B cell (primary cell): ENCODE measurements around the gene NT5C3A. TPM values are rescaled to one million over a fixed set of nuclear protein-coding genes. Genes with fewer than 3 reads are reported as not detected.

Experiments used
- ATAC-seq: fragments of 200-7000 bp; cut with Tn5 transposase; one replicate; pipeline ENCODE4 v1.10.0; 2021; ENCODE audit warnings: low read depth, mild to moderate bottlenecking, moderate number of reproducible peaks, moderate library complexity
- CTCF ChIA-PET: fragments of 350-600 bp; sonication (Branson Sonifier 250); formaldehyde crosslinking; loops from one replicate; lab custom pipeline; 2021; ENCODE audit warnings: antibody characterized with exemption, inconsistent platforms; lab: Charles Lee
- POLR2A ChIA-PET: fragments of 350-600 bp; sonication (Branson Sonifier 250); formaldehyde crosslinking; loops from one replicate; lab custom pipeline; 2021; ENCODE audit warnings: antibody characterized with exemption; lab: Charles Lee
- DNase-seq: peaks from one replicate; pipeline ENCODE4 v3.0.0; 2013
- H2AFZ ChIP-seq: 2 replicates; pipeline ENCODE4 v1.6.1; 2012; ENCODE audit warnings: mild to moderate bottlenecking, low read depth, low read length; ENCODE audit not compliant: insufficient read depth, poor library complexity, severe bottlenecking
- H3K27ac ChIP-seq, 2 donors: 1 replicate in 1 of 2; 2 replicates in 1 of 2; pipeline ENCODE4 v1.5.1; 2012 to 2013; ENCODE audit warnings: low read length in 2 of 2, mild to moderate bottlenecking in 2 of 2, moderate library complexity in 1 of 2
- H3K27me3 ChIP-seq, 4 experiments: fragments of 200-600 bp in 1 of 4; sonication (generic) in 1 of 4; replicated peaks in 1 of 4; 1 replicate in 2 of 4; 2 replicates in 2 of 4; pipeline versions ENCODE4 v1.6.1 to v1.7.0; 2013 to 2016; ENCODE audit warnings: low read length in 3 of 4, mild to moderate bottlenecking in 2 of 4, mixed read lengths in 1 of 4, moderate library complexity in 1 of 4; ENCODE audit not compliant: insufficient read depth in 4 of 4, control insufficient read depth in 3 of 4; ENCODE audit errors: control extremely low read depth in 1 of 4
- H3K36me3 ChIP-seq, 2 experiments: replicated peaks in 1 of 2; 1 replicate in 1 of 2; 2 replicates in 1 of 2; pipeline versions ENCODE4 v1.6.1 to v1.7.1; 2013; ENCODE audit warnings: low read length in 1 of 2; ENCODE audit not compliant: insufficient read depth in 2 of 2, control insufficient read depth in 1 of 2; ENCODE audit errors: control extremely low read depth in 1 of 2, extremely low read depth in 1 of 2
- H3K4me1 ChIP-seq, 2 donors: fragments of 200-600 bp in 1 of 2; sonication (generic) in 1 of 2; 1 replicate in 1 of 2; 2 replicates in 1 of 2; pipeline versions ENCODE4 v1.5.1 to v1.6.1; 2013 to 2017; ENCODE audit warnings: low read length in 2 of 2; ENCODE audit not compliant: control insufficient read depth in 2 of 2, insufficient read depth in 2 of 2
- H3K4me2 ChIP-seq: replicated peaks from 2 replicates; pipeline ENCODE3; 2012; ENCODE audit warnings: mild to moderate bottlenecking, low read depth, low read length; ENCODE audit not compliant: poor library complexity, severe bottlenecking
- H3K4me3 ChIP-seq, 5 experiments: fragments of 200-600 bp in 1 of 5; sonication (generic) in 1 of 5; 1 replicate in 3 of 5; 2 replicates in 2 of 5; pipeline versions ENCODE4 v1.5.1 to v1.7.0; 2011 to 2016; ENCODE audit warnings: low read length in 4 of 5, mild to moderate bottlenecking in 4 of 5, low read depth in 2 of 5, control low read depth in 1 of 5, moderate library complexity in 1 of 5; ENCODE audit not compliant: insufficient read depth in 1 of 5; ENCODE audit errors: control extremely low read depth in 1 of 5, extremely low read depth in 1 of 5
- H3K79me2 ChIP-seq: fragments of 200-600 bp; sonication (generic); one replicate; pipeline ENCODE4 v1.6.0; 2016; ENCODE audit warnings: low read length; ENCODE audit not compliant: control insufficient read depth, insufficient read depth
- H3K9ac ChIP-seq: fragments of 200-600 bp; sonication (generic); 2 replicates; pipeline ENCODE4 v1.6.1; 2017; ENCODE audit warnings: mild to moderate bottlenecking, low read length, moderate library complexity
- H3K9me3 ChIP-seq, 3 donors: one replicate each; pipeline versions ENCODE4 v1.6.1 to v1.7.1; 2013; ENCODE audit warnings: low read length in 2 of 3; ENCODE audit not compliant: control insufficient read depth in 2 of 3, insufficient read depth in 1 of 3; ENCODE audit errors: control extremely low read depth in 1 of 3
- H4K20me1 ChIP-seq: 2 replicates; pipeline ENCODE4 v1.6.0; 2012; ENCODE audit warnings: mild to moderate bottlenecking, low read length; ENCODE audit not compliant: insufficient read depth, control insufficient read depth, poor library complexity, severe bottlenecking
- H3K27ac Mint-ChIP-seq: one replicate; pipeline ENCODE4 v1.8.0; 2021; ENCODE audit warnings: mixed read lengths
- H3K27me3 Mint-ChIP-seq: one replicate; pipeline ENCODE4 v1.8.0; 2021; ENCODE audit warnings: mixed read lengths
- H3K4me1 Mint-ChIP-seq: one replicate; pipeline ENCODE4 v1.8.0; 2021; ENCODE audit warnings: mixed read lengths
- H3K4me3 Mint-ChIP-seq: one replicate; pipeline ENCODE4 v1.8.0; 2021; ENCODE audit warnings: mixed read lengths
- H3K9me3 Mint-ChIP-seq: one replicate; pipeline ENCODE4 v1.8.0; 2022; ENCODE audit warnings: mixed read lengths; ENCODE audit not compliant: insufficient read depth
- CTCF ChIP-seq: fragments of 200-600 bp; IDR thresholded peaks from one replicate; pipeline ENCODE4 v1.8.0; 2022; ENCODE audit warnings: antibody characterized with exemption, mild to moderate bottlenecking
- EZH2 ChIP-seq: IDR thresholded peaks from 2 replicates; pipeline ENCODE4 v1.6.1; 2012; ENCODE audit warnings: borderline replicate concordance, low read depth, mild to moderate bottlenecking, moderate library complexity, low read length; ENCODE audit not compliant: insufficient read depth, poor library complexity, severe bottlenecking
- WGBS: methylation state at CpG from one replicate; pipeline ENCODE4 v1.1.5; 2013; ENCODE audit warnings: missing lambda C conversion rate; ENCODE audit not compliant: insufficient coverage; 5-methylcytosine and 5-hydroxymethylcytosine counted together
- intact Hi-C: fragments of 100-400 bp; cut with micrococcal nuclease; formaldehyde crosslinking; loops from one replicate; pipeline ENCODE4 v1.10.0; 2022
- polyA plus RNA-seq: library from polyadenylated mRNA; depleted of rRNA; stranded (reverse); fragments of >200 nt; gene quantifications from 2 replicates; pipeline ENCODE4 v1.2.3, GENCODE V29; 2012
- total RNA-seq, 2 donors: library from RNA; stranded (reverse); fragments of 120-200 nt in 1 of 2; gene quantifications; 1 replicate in 1 of 2; 2 replicates in 1 of 2; pipeline versions ENCODE4 v1.2.3 to v1.2.4, GENCODE V29; 2013 to 2022

The NT5C3A gene
- total and polyA plus RNA-seq, 2 donors (not counting 1 experiment from before 2014, with no cell fraction given) = 37.3 to 41.0 TPM

- Mint-ChIP-seq H3K9me3 (peaks cover 2% of the 10 kb centered on the region), H3K4me3 (no peak overlapping the region), H3K27ac (no peak overlapping the region), H3K27me3 (no peaks in the 10 kb centered on the region), H3K4me1 (peaks cover 12% of the 10 kb centered on the region)
- H3K4me2 ChIP-seq = no peak overlapping the region
- no peak overlapping the region for H3K9ac ChIP-seq
- H3K9me3 ChIP-seq = peaks cover 0 to 9% (median 4%) of the 10 kb centered on the region in 3 donors
- H3K4me1 ChIP-seq = peaks cover 5 to 8% of the 10 kb centered on the region in 2 donors
- H2AFZ ChIP-seq = no peak overlapping the region
- H3K4me3 ChIP-seq = no peak overlapping the region
- POLR2A ChIA-PET = no interaction called here
- no peak for ATAC-seq
- H3K36me3 ChIP-seq = peaks cover 1 to 3% of the 10 kb centered on the region in 2 experiments
- 100% methylated on average over 1 of the region's 2 CpGs for WGBS
- H3K79me2 ChIP-seq = no peaks in the 10 kb centered on the region
- no peak overlapping the region for H3K27ac ChIP-seq
- intact Hi-C loops = no loop called here
- no peaks in the 10 kb centered on the region for H3K27me3 ChIP-seq
- H4K20me1 ChIP-seq = no peaks in the 10 kb centered on the region
- CTCF ChIA-PET = interaction anchor here (0.6 kb wide), 1 partner anchor 321 kb away, joined by 3 read pairs; no protein-coding TSS in a partner anchor
- no peak for TF ChIP-seq CTCF
- no peak for TF ChIP-seq EZH2
- DNase-seq = no peak
These were observed 25.3 kb upstream of the NT5C3A start for GRCh38 chr7:33087858-33088257.

GRCh38 chr7:33087356-33087755 lies 24.8 kb upstream of the NT5C3A start:
- no peaks in the 10 kb centered on the region for H3K27me3 Mint-ChIP-seq
- H2AFZ ChIP-seq = no peak overlapping the region
- no peak overlapping the region for H3K27ac ChIP-seq
- no peaks in the 10 kb centered on the region for H3K27me3 ChIP-seq
- H3K36me3 ChIP-seq = no peaks in the 10 kb centered on the region
- H3K4me1 Mint-ChIP-seq = peaks cover 11% of the 10 kb centered on the region
- no peak overlapping the region for H3K4me3 ChIP-seq
- ATAC-seq = no peak
- H3K27ac Mint-ChIP-seq = no peak overlapping the region
- H3K79me2 ChIP-seq = no peaks in the 10 kb centered on the region
- CTCF ChIA-PET = interaction anchor here (0.6 kb wide), 1 partner anchor 321 kb away, joined by 3 read pairs; no protein-coding TSS in a partner anchor
- peaks cover 5 to 8% of the 10 kb centered on the region in 2 donors for H3K4me1 ChIP-seq
- H3K4me2 ChIP-seq = no peak overlapping the region
- no peak overlapping the region for H3K4me3 Mint-ChIP-seq
- H3K9me3 Mint-ChIP-seq = peaks cover 2% of the 10 kb centered on the region
- intact Hi-C loops = no loop called here
- no peak overlapping the region for H3K9ac ChIP-seq
- POLR2A ChIA-PET = interaction anchor here (0.5 kb wide), 1 partner anchor 97 kb away, joined by 3 read pairs; no protein-coding TSS in a partner anchor
- H4K20me1 ChIP-seq = no peaks in the 10 kb centered on the region
- peaks cover 0 to 9% (median 4%) of the 10 kb centered on the region in 3 donors for H3K9me3 ChIP-seq
- WGBS = no CpG with 5 or more reads among the region's 2 CpGs
- TF ChIP-seq CTCF (no peak), EZH2 (no peak)
- no peak for DNase-seq
